H9 (cell line): Measurements from ENCODE around the gene SHANK1. TPM values are rescaled to one million over a fixed set of nuclear protein-coding genes. Genes with fewer than 3 reads are reported as not detected.
"Not testable (repeated sequence)": the region's sequence is repeated elsewhere in the genome, so short reads cannot be mapped to it uniquely, and the experiment has no call there.

Source experiments
- DNase-seq: peaks from one replicate; pipeline ENCODE4 v3.0.0-alpha.2; 2017
- H2AFZ ChIP-seq: one replicate; pipeline ENCODE4 v1.6.1; 2013; ENCODE audit warnings: mild to moderate bottlenecking, low read length, control low read depth, moderate library complexity
- H2AK5ac ChIP-seq: 2 replicates; pipeline ENCODE4 v1.6.1; 2013; ENCODE audit warnings: low read length, control low read depth, mixed read lengths; ENCODE audit not compliant: insufficient read length
- H2BK120ac ChIP-seq: one replicate; pipeline ENCODE4 v1.6.1; 2013; ENCODE audit warnings: low read depth, mild to moderate bottlenecking, low read length, control low read depth, inconsistent platforms; ENCODE audit not compliant: poor library complexity, severe bottlenecking
- H2BK12ac ChIP-seq: 2 replicates; pipeline ENCODE4 v1.6.1; 2013; ENCODE audit warnings: low read length, control low read depth, mixed read lengths, low read depth; ENCODE audit not compliant: insufficient read length
- H2BK15ac ChIP-seq: 2 replicates; pipeline ENCODE4 v1.6.1; 2013; ENCODE audit warnings: low read depth, low read length, control low read depth
- H2BK20ac ChIP-seq: one replicate; pipeline ENCODE4 v1.6.1; 2013; ENCODE audit warnings: low read depth, mild to moderate bottlenecking, low read length, control low read depth, inconsistent platforms; ENCODE audit not compliant: poor library complexity, severe bottlenecking
- H2BK5ac ChIP-seq: 2 replicates; pipeline ENCODE4 v1.6.1; 2013; ENCODE audit warnings: low read length, control low read depth, mixed read lengths; ENCODE audit not compliant: insufficient read length
- H3K14ac ChIP-seq: 2 replicates; pipeline ENCODE4 v1.6.1; 2013; ENCODE audit warnings: low read length, control low read depth; ENCODE audit not compliant: insufficient read depth
- H3K18ac ChIP-seq: 2 replicates; pipeline ENCODE4 v1.6.1; 2013; ENCODE audit warnings: low read depth, mild to moderate bottlenecking, mixed read lengths, low read length, control low read depth; ENCODE audit not compliant: insufficient read length
- H3K23ac ChIP-seq: 2 replicates; pipeline ENCODE4 v1.6.1; 2013; ENCODE audit warnings: low read length, control low read depth, mixed read lengths, low read depth; ENCODE audit not compliant: insufficient read length
- H3K23me2 ChIP-seq: 2 replicates; pipeline ENCODE4 v1.6.1; 2013; ENCODE audit warnings: low read depth, mild to moderate bottlenecking, mixed read lengths, low read length, control low read depth; ENCODE audit not compliant: insufficient read length, poor library complexity, severe bottlenecking
- H3K27ac ChIP-seq: 2 replicates; pipeline ENCODE4 v1.5.1; 2013; ENCODE audit warnings: low read length, control low read depth, mixed read lengths, low read depth; ENCODE audit not compliant: insufficient read length
- H3K27me3 ChIP-seq: 2 replicates; pipeline ENCODE4 v1.6.1; 2013; ENCODE audit warnings: low read length, control low read depth, inconsistent platforms; ENCODE audit not compliant: insufficient read depth
- H3K4ac ChIP-seq: 2 replicates; pipeline ENCODE4 v1.6.1; 2013; ENCODE audit warnings: low read depth, mild to moderate bottlenecking, control low read depth, inconsistent platforms, low read length, moderate library complexity
- H3K4me1 ChIP-seq: 2 replicates; pipeline ENCODE4 v1.6.1; 2013; ENCODE audit warnings: low read length, control low read depth, inconsistent platforms; ENCODE audit not compliant: insufficient read depth
- H3K4me2 ChIP-seq: 2 replicates; pipeline ENCODE4 v1.6.1; 2013; ENCODE audit warnings: low read length, control low read depth, mixed read lengths; ENCODE audit not compliant: insufficient read length, insufficient read depth
- H3K56ac ChIP-seq: 2 replicates; pipeline ENCODE4 v1.6.1; 2013; ENCODE audit warnings: low read depth, mild to moderate bottlenecking, mixed read lengths, low read length, control low read depth; ENCODE audit not compliant: insufficient read length
- H3K79me1 ChIP-seq: 2 replicates; pipeline ENCODE4 v1.6.1; 2013; ENCODE audit warnings: low read depth, mild to moderate bottlenecking, moderate library complexity, low read length, control low read depth, inconsistent platforms; ENCODE audit not compliant: insufficient read depth, poor library complexity, severe bottlenecking
- H3K79me2 ChIP-seq: 2 replicates; pipeline ENCODE4 v1.6.1; 2013; ENCODE audit warnings: low read length, control low read depth, inconsistent platforms; ENCODE audit not compliant: insufficient read depth
- H3K9ac ChIP-seq: 2 replicates; pipeline ENCODE4 v1.6.1; 2013; ENCODE audit warnings: low read length, control low read depth, mixed read lengths; ENCODE audit not compliant: insufficient read length; ENCODE audit errors: extremely low read depth
- H3K9me3 ChIP-seq: one replicate; pipeline ENCODE4 v1.6.1; 2013; ENCODE audit warnings: low read depth, low read length, inconsistent platforms; ENCODE audit not compliant: control insufficient read depth
- H3T11ph ChIP-seq: one replicate; pipeline ENCODE4 v1.6.1; 2013; ENCODE audit warnings: mild to moderate bottlenecking, low read length, control low read depth, inconsistent platforms
- H4K20me1 ChIP-seq: one replicate; pipeline ENCODE4 v1.6.1; 2013; ENCODE audit not compliant: control insufficient read depth, insufficient read length, insufficient read depth
- H4K5ac ChIP-seq: 2 replicates; pipeline ENCODE4 v1.6.1; 2013; ENCODE audit warnings: low read depth, mild to moderate bottlenecking, mixed read lengths, low read length, control low read depth; ENCODE audit not compliant: insufficient read length
- H4K8ac ChIP-seq: replicated peaks from 2 replicates; pipeline ENCODE4 v1.6.1; 2013; ENCODE audit warnings: low read length, control low read depth, mixed read lengths, low read depth; ENCODE audit not compliant: insufficient read length
- H4K91ac ChIP-seq: 2 replicates; pipeline ENCODE4 v1.6.1; 2013; ENCODE audit warnings: low read depth, mild to moderate bottlenecking, moderate library complexity, mixed read lengths, low read length, control low read depth; ENCODE audit not compliant: insufficient read length
- H3K27ac Mint-ChIP-seq, 3 experiments: 2 replicates in 2 of 3; 3 replicates in 1 of 3; pipeline ENCODE4 v1.8.0; 2020 to 2021; ENCODE audit warnings: mixed read lengths in 3 of 3, mild to moderate bottlenecking in 1 of 3, moderate library complexity in 1 of 3
- H3K27me3 Mint-ChIP-seq: 2 replicates; pipeline ENCODE4 v1.8.0; 2021; ENCODE audit warnings: low read depth, mild to moderate bottlenecking, moderate library complexity, mixed read lengths
- H3K36me3 Mint-ChIP-seq, 3 experiments: 2 replicates in 2 of 3; 3 replicates in 1 of 3; pipeline ENCODE4 v1.8.0; 2020 to 2021; ENCODE audit warnings: low read depth in 3 of 3, mixed read lengths in 3 of 3; ENCODE audit not compliant: insufficient read depth in 1 of 3
- H3K4me1 Mint-ChIP-seq, 2 experiments: 2 replicates each; pipeline ENCODE4 v1.8.0; 2020; ENCODE audit warnings: mixed read lengths in 2 of 2
- H3K4me3 Mint-ChIP-seq, 2 experiments: 2 replicates in 1 of 2; 3 replicates in 1 of 2; pipeline ENCODE4 v1.8.0; 2020 to 2021; ENCODE audit warnings: mild to moderate bottlenecking in 2 of 2, mixed read lengths in 2 of 2, moderate library complexity in 1 of 2
- H3K9me3 Mint-ChIP-seq, 2 experiments: 2 replicates in 1 of 2; 3 replicates in 1 of 2; pipeline ENCODE4 v1.8.0; 2020; ENCODE audit warnings: mild to moderate bottlenecking in 2 of 2, mixed read lengths in 2 of 2, moderate library complexity in 1 of 2
- WGBS: extraction: QIAGEN DNeasy Blood & Tissue Kit; methylation state at CpG from one replicate; pipeline ENCODE4 v1.1.7; 2013; ENCODE audit warnings: missing lambda C conversion rate, low lambda C conversion rate, mixed read lengths; ENCODE audit not compliant: insufficient read length; ENCODE audit errors: extremely low coverage; 5-methylcytosine and 5-hydroxymethylcytosine counted together
- total RNA-seq: library from RNA; stranded (reverse); gene quantifications from 2 replicates; pipeline ENCODE4 v1.2.1, GENCODE V29; 2021
- TF ChIP-seq, protein P1 (sequence below): fragments of 200-600 bp; sonication (generic); conservative IDR thresholded peaks from 3 replicates; pipeline ENCODE4 v1.8.0; 2021; ENCODE audit warnings: antibody characterized with exemption, mild to moderate bottlenecking

Gene SHANK1
- total RNA-seq, 1 experiment from 2014 or later: 1.7 TPM

DNA sequence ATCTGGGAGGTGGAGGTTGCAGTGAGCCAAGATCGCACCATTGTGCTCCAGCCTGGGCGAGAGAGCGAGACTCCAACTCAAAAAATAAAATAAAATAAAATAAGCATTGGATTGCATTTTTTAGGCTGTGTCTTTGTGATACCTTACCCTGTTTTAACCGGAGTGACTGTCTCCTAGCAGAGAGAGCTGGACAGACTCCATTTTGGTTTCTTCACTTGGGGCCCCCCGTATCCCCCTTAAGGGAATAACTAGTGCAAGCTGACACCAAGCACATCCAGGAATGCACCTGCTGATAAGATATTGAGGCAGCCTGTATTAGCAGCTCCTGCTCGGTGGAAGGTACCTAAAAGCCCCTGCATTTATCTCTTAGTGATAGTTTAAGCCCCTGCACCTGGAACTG is 29.9 kb upstream of the SHANK1 start:
- H3K4ac ChIP-seq: no peak overlapping the region
- no peak overlapping the region for H3K14ac ChIP-seq
- no peak overlapping the region for H2AFZ ChIP-seq
- H3K23ac ChIP-seq: no peak overlapping the region
- H3K27me3 Mint-ChIP-seq: peaks cover 14% of the 10 kb centered on the region
- H4K8ac ChIP-seq: no peak overlapping the region
- H4K5ac ChIP-seq: no peak overlapping the region
- no peaks in the 10 kb centered on the region for H3K4me1 ChIP-seq
- H3K79me2 ChIP-seq: no peaks in the 10 kb centered on the region
- TF ChIP-seq, protein P1, sequence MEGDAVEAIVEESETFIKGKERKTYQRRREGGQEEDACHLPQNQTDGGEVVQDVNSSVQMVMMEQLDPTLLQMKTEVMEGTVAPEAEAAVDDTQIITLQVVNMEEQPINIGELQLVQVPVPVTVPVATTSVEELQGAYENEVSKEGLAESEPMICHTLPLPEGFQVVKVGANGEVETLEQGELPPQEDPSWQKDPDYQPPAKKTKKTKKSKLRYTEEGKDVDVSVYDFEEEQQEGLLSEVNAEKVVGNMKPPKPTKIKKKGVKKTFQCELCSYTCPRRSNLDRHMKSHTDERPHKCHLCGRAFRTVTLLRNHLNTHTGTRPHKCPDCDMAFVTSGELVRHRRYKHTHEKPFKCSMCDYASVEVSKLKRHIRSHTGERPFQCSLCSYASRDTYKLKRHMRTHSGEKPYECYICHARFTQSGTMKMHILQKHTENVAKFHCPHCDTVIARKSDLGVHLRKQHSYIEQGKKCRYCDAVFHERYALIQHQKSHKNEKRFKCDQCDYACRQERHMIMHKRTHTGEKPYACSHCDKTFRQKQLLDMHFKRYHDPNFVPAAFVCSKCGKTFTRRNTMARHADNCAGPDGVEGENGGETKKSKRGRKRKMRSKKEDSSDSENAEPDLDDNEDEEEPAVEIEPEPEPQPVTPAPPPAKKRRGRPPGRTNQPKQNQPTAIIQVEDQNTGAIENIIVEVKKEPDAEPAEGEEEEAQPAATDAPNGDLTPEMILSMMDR: no peak
- no peaks in the 10 kb centered on the region; a peak in 1 of 5 replicates for H3K9me3 Mint-ChIP-seq
- H3K27me3 ChIP-seq: no peaks in the 10 kb centered on the region
- H2BK20ac ChIP-seq: no peak overlapping the region
- H3K79me1 ChIP-seq: no peaks in the 10 kb centered on the region
- H3K56ac ChIP-seq: no peak overlapping the region
- H3K9me3 ChIP-seq: no peaks in the 10 kb centered on the region
- H3K4me2 ChIP-seq: no peak overlapping the region
- H2AK5ac ChIP-seq: no peak overlapping the region
- H3K4me1 Mint-ChIP-seq: no peaks in the 10 kb centered on the region
- no peaks in the 10 kb centered on the region for H3K36me3 Mint-ChIP-seq
- no CpG with 5 or more reads among the region's 6 CpGs for WGBS
- H2BK15ac ChIP-seq: no peak overlapping the region
- H2BK12ac ChIP-seq: no peak overlapping the region
- H3K18ac ChIP-seq: no peak overlapping the region
- H4K91ac ChIP-seq: no peak overlapping the region
- H3K27ac Mint-ChIP-seq: no peak overlapping the region
- no peak overlapping the region for H2BK120ac ChIP-seq
- no peak for DNase-seq
- H3K23me2 ChIP-seq: no peaks in the 10 kb centered on the region
- H3K4me3 Mint-ChIP-seq: no peak overlapping the region
- H2BK5ac ChIP-seq: no peak overlapping the region
- no peak overlapping the region for H3K9ac ChIP-seq
- no peak overlapping the region for H3T11ph ChIP-seq
- no peaks in the 10 kb centered on the region for H4K20me1 ChIP-seq
- no peak overlapping the region for H3K27ac ChIP-seq

DNA sequence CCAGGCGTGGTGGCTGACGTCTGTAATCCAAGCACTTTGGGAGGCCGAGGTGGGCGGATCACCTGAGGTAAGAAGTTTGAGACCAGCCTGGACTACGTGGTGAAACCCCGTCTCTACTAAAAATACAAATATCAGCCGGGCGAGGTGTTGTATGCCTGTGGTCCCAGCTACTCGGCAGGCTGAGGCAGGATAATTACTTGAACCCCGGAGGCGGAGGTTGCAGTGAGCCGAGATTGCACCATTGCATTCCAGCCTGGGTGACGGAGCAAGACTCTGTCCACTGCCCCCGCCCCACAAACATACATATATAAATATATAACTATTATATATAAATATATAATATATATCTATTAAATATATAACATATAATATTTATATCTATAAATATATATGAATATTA is 27.5 kb upstream of the SHANK1 start:
- WGBS: no CpG with 5 or more reads among the region's 14 CpGs
- H4K20me1 ChIP-seq: not testable (repeated sequence)

More for the DNA sequence above, 27.5 kb upstream of the SHANK1 start:
- not testable (repeated sequence) for H4K5ac ChIP-seq, H3K4me3 Mint-ChIP-seq, H3K4ac ChIP-seq, H2AK5ac ChIP-seq, H3K4me1 ChIP-seq, H2BK12ac ChIP-seq, H3K9me3 Mint-ChIP-seq, H3K27me3 ChIP-seq, H3K9ac ChIP-seq, H3K27me3 Mint-ChIP-seq, H3K79me1 ChIP-seq, H2BK15ac ChIP-seq, H2AFZ ChIP-seq, H3K56ac ChIP-seq, H3T11ph ChIP-seq, H3K4me2 ChIP-seq, DNase-seq, H3K18ac ChIP-seq, H2BK120ac ChIP-seq, H2BK20ac ChIP-seq, H3K23me2 ChIP-seq, H3K9me3 ChIP-seq, H4K8ac ChIP-seq, H3K27ac ChIP-seq, H2BK5ac ChIP-seq, H4K91ac ChIP-seq, H3K36me3 Mint-ChIP-seq, H3K23ac ChIP-seq, H3K4me1 Mint-ChIP-seq, H3K79me2 ChIP-seq, H3K14ac ChIP-seq
- H3K27ac Mint-ChIP-seq: peak overlapping the region in 1 of 3 experiments; percentile 70; a peak in 1 of 7 replicates
